ENCODE results near the gene TOR4A.

The TOR4A gene

DNA sequence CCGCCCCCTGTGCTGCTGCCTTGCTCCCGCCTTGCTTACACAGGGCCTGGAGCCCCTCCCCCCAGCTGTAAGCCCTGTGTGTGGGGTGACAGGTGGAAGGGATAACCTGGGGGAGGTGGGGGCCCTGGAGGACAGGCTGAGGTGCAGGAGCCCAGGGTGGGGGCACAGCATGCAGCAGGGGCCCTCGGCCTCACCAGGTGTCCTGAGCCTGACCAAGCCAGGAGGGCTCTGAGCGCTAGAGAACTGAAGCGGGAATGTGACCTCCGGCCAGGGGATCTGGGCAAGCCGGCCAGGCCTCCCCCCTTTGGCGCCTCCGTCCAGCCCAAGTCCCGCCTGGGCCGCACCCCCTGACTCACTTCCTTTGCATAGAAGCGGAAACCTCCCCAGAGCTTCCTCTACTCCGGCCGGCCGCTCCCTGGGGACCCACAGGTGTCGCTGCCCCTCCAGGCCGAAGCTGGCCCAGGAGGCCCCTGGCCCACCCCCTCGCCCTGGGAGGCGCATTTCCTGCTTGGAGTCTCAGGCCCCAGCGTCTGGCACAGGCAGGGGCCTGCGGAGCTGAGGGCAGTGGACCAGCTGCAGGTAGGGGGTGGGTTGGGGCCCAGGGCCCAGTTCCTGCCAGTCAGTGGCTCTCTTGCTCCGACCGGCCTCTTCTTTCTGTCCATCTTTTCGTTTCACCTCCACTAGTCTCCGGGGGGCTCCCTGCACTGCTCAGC is at the start of gene TOR4A:
Gene TOR4A, plus strand, starts transcription at position 398 of the 713 bp plus-strand sequence. CDS start 964 bp downstream, outside the sequence.
- DNase-seq: peak; percentile 65

DNA sequence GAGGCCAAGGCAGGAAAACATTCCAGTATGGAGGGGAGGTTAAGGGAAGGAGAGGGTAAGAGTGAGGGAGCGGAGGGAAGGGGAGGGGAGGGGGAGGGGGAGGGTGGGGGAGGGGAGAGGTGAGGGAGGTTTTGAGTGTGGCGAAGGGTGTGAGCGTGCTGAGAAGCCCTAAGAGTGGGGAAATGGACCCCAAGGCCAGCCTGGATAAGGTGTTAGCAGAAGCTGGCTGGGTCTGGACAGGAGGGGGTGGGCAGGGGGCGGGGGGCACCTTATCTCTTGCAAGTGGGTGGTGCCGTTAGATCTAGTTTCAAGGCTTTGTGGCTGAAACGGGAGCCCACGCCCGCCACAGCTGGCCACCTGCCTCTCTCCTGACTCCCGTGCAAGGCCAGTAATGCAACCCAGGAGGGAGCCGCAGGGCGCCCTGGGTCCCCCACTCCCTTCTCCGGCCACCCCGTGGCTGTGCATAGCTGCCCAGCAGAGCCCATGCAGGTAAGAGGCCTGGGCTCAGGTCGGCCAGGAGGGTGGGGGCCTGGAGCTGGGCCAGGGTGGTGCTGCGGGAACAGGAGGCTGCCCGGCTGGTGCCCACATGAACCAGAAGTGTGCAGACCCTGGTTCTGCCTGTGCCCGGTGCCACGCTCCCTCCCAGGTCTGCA is 49.5 kb upstream of the TOR4A start:
- no peak for DNase-seq

DNA sequence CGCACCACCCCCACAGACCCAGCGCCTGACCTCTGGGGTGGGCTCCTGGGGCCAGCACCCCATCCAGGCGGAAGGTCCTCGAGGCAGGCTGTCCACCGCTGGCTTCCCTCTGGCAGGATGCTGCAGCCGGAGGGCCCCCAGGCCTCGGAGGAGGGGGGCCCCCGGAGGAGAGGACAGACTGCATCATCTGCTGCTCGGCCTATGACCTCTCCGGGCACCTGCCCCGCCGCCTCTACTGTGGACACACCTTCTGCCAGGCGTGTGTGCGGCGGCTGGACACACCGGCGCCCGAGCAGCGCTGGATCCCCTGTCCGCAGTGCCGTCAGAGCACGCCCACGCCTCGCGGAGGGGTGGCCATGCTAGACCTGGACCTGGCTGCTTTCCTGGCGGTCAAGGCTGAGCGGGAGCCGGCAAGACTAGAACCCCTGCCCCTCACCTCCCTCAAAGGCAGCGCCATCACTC is 49.0 kb upstream of the TOR4A start:
- DNase-seq: no peak

DNA sequence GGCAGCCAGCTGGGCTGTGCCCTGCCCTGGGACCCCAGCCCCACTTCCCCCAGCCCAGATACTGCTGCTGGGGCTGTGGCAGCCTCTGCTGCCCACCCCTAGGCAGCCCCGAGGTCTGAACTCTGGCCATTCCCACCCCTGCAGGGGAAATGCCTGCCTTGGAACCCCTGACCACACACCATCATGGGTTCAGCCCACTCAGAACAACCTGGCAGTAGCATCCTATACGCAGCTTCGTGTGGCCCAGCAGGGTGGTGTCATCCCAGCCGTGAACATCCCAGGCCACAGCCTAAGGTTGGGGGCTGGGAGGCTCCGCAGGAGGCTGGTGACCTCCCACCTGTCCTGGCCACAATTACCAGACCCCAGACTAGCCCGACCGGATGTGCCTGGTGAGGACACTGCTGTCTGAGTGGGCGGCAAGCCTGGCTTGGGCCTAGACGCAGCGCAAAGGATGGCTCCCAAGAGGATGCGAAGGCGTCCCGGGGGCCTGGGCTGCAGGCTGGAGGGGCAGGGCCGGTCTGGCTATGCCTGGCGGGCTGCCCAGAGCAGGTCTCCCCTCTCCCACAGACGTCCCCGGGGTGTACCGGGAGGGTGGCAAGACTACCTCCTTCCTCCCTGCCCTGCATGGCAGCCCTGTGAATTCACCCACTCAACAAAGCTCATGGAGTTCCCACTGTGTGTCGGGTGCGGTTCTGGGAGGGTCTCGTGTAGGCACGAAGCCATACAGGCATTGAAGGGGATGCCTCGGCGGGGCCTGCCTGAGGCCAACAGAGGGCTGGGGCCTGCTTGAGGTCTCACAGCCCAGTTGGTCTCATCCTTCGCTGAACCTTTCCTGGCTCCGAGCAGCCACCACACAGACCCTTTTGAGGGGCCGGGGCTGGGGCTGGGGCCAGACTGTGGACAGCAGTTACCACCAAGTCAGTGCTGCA is 48.3 kb upstream of the TOR4A start:
- DNase-seq: no peak

DNA sequence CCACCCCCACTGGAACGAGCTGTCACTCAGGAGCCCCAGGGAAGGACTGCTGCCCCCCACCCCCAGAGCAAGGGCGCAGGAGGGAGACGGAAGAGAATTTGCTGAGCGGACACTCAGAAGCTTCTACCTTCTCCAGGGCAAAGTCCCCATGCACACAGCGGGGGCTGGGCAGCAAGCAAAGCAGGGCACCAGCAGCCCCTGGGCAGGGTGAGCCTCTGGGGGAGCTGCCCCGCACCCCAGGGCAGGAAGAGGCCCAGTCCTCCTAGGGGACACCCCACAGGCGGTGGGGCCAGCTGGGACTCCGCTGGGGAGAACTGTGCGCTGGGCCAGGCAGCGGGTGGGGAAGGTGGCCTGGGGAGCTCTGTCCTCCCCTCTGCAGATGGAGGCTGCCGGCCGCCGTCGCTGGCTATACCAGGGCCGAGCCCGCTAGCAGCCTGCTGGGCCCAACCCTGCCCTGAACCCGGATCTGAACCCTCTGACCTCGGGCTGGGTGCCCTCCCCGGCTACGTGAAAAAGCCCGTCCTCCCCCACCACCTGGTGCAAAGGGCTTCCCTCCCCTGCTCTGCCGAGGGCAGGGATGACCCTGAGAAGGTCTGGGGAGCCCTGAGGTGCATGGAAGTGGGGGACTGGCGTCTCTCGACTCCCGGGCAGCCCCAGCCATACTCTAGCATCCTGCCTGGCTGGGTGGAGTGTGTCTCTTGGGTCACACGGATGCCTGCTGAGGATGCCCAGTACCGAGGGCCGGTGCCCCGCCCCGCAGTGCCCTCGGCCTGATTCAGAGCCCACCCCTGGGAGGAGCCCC is 47.4 kb upstream of the TOR4A start:
- no peak for DNase-seq

DNA sequence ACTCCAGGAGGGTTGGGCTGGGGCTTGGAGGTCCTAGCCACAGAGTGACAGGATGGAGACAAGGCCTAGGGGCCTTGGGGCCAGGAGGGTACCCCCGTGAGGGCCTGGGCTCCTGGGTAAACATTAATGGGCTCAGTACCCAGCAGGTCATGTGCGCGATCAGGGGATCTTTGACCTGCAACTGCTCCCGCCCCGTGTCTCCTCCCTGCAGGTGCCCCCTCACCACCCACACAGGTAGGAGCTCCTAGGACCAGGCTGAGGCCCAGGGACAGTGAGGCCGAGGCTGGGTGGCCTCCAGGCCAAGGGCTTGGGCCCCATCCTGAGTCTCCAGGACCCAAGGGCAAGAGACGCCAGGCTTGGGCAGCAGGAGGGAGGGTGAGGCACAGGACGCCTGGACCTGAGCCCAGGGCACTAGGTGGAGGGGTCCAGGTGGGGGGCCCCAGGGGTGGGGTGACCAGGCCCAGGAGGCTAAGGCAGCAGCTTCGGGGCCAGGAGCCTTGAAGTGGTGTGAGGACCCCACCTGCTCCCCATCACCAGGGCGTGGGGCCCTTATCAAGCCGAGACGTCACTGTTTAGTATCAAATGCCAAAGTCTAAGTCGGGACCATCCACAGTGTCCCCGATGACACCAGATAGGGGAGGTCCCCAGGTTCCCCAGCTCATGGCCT is 46.7 kb upstream of the TOR4A start, which contains the start of gene SLC34A3:
Gene SLC34A3, plus strand, starts transcription at position 197 of the 667 bp plus-strand sequence. CDS start 802 bp downstream, outside the sequence.
- no peak for DNase-seq

DNA sequence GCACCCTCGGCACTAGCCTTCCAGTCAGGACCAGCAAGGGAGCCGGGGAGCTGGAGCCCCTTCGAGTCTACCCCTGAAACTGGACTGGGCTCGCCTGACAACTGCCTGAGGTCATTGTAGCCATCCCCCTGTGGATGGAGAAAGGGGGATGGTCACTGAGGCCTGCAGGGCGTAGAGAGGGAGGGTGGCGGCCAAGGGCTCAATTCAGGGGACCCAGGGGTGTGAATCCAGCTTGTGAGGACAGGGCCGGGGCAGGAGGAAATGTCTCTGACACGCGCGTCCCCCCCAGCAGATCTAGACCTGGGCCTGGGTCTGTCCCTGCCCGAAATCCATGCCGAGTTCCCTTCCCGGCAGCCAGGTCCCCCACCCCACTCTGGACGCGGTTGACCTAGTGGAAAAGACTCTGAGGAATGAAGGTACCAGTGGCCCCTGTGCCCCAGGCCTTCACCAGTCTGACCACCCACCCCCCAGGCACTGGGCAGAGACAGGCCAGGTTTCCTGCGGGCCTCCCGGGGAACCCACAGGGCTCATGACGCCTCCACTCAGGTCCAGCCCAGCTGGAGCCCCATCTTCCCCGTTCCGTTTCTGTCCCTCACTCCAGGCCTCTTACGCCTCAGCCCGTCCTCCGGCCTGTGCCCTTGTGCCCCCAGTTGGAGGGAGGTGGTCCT is 46.0 kb upstream of the TOR4A start:
- DNase-seq: no peak

DNA sequence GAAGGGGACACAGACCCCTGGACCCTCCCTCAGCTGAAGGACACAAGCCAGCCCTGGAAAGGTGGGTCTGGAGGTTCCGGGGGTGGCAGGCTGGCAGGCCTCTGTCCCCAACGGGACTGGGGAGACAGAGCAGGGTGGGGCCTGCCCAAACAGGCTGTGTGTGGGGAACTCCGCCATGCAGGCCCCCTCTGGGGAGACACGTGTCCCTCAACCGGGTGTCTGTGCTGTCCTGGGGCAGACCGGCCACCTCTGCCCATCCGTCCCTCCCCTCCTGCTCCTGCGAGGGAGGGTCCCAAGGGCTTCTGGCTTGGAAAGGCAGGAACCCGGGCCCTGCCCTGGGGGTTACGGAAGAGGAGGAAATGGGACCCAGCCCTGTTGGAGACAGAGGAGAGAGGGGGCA is 45.4 kb upstream of the TOR4A start:
- no peak for DNase-seq

DNA sequence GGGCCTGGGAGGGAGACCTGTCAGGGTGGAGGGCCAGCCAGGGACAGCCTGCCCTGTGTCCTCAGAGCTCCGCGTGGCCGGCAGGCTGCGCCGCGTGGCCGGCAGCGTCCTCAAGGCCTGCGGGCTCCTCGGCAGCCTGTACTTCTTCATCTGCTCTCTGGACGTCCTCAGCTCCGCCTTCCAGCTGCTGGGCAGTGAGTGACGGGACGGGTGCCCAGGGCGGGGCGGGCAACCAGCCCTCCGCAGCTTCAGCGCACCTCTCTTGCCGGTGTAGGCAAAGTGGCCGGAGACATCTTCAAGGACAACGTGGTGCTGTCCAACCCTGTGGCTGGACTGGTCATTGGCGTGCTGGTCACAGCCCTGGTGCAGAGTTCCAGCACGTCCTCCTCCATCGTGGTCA is 45.0 kb upstream of the TOR4A start:
- no peak for DNase-seq

DNA sequence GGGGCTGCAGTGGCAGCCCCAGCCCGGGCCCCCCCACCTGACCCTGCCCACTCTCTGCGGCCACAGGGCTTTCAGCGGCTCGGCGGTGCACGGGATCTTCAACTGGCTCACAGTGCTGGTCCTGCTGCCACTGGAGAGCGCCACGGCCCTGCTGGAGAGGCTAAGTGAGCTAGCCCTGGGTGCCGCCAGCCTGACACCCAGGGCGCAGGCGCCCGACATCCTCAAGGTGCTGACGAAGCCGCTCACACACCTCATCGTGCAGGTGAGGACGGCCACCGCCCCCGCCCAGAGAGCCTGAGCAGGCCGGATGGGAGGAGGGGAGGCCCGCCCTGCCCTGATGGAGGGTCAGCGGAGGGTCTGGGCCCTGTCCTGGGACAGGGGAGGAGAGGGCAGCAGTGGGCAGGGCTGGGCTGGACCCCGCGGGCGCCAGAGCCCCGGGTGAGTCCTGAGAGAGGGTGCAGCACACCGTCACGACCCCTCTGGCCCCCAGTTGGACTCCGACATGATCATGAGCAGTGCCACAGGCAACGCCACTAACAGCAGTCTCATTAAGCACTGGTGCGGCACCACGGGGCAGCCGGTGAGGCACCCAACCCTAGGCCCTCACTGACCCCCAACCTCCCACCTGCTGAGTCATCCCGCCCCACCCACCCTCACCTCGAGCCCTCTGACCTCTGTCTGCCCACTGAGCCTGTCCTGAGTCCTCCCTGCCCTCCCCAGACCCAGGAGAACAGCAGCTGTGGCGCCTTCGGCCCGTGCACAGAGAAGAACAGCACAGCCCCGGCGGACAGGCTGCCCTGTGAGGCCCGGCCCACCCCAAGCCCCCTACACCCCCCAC is 44.2 kb upstream of the TOR4A start:
- DNase-seq: no peak

DNA sequence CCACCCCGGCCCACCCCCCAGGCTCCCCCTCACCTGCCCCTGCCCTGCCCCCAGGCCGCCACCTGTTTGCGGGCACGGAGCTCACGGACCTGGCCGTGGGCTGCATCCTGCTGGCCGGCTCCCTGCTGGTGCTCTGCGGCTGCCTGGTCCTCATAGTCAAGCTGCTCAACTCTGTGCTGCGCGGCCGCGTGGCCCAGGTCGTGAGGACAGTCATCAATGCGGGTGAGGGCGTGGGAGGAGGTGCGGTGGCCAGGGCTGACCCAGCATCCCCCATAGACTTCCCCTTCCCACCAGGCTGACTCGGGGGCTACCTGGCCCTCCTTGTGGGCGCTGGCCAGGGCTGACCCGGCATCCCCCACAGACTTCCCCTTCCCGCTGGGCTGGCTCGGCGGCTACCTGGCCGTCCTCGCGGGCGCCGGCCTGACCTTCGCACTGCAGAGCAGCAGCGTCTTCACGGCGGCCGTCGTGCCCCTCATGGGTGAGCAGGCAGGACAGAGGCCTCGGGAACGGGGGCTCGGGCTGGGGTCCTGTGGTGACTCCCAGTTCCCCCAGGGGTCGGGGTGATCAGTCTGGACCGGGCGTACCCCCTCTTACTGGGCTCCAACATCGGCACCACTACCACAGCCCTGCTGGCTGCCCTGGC is 43.4 kb upstream of the TOR4A start:
- DNase-seq: no peak

DNA sequence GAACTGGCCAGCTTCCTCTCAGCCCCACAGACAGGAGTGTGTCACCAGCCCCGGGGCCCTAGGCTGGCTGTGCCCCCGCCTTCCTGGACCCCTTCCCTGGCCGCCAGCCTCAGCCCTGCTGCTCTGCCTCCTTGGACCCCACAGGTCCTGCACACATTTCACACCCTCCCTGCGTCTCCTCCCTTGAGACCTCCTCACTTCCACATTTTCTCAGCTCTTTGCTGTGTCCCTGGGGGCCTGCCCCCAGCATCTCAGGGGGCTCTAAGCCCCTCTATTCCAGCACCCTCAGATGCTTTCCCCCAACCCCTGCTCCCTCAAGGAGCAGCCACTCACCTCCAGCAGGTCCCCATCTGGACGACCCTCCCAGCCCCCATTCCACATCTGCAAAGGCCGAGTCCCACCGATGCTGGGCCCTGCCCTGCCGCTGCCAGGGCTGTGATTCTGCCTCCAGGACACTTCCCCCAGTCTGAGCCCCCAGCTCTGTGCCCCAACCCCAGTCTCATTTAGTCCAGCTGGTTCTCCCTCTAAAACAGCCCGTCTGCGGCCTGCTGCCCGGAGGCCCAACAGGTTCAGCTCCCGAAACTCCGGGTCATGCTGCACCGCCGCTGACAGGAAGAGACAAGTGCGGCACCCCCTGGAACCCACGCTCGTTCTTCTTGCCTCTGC is 42.6 kb upstream of the TOR4A start:
- DNase-seq: no peak

DNA sequence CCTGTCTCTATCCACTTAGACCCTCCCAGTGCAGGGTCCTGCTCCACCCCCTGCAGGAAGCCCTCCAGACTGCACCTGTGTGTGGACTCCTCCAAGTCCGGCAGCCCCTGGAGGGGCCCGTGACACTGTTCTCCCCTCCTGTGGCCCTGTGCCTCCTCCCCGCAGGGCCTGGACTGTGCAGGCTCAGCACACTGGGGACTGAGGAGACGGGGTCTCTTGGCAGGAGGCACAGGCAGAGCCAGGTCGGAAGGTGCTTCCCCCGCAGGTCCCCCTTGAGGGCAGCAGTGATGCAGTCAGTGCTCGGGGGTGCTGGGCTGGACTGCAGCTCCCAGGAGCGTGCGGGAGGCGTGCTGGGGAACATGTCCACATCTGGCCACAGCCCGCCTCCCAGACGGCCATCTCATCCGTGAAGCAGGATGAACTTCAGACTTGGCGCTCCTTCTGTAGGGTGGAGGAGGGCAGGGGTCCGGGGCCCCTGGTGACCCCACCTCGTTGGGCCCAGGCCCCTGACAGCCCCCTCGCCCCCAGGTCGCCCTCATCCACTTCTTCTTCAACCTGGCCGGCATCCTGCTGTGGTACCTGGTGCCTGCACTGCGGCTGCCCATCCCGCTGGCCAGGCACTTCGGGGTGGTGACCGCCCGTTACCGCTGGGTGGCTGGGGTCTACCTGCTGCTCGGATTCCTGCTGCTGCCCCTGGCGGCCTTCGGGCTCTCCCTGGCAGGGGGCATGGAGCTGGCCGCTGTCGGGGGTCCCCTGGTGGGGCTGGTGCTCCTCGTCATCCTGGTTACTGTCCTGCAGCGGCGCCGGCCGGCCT is 41.9 kb upstream of the TOR4A start:
- DNase-seq: no peak

DNA sequence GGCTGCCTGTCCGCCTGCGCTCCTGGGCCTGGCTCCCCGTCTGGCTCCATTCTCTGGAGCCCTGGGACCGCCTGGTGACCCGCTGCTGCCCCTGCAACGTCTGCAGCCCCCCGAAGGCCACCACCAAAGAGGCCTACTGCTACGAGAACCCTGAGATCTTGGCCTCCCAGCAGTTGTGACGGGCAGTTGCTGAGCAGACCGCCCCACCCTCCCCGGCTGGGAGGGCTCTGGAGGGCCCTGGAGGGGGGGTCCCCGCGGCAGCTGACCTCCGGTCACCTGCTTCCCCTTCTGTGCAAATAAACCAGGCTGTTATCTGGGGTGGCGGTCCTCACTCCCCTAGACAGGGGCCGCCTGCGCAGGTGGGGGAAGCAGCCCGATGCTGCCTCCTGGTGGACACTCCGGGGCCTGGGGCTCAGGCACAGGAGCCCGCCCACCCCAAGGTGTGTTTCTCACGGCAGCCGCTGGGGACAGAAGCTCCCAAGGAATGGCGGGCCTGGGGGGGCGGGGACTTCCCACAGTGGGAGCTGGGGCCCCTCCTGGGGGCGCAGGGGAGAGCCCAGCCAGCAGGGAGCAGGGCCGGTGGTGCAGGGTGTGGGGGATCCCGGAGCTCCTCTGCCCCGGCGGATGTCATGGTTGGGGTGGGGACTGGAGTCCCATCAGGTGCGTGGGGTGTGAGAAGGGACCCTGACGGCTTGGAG is 41.1 kb upstream of the TOR4A start:
- peak; percentile 73 for DNase-seq

DNA sequence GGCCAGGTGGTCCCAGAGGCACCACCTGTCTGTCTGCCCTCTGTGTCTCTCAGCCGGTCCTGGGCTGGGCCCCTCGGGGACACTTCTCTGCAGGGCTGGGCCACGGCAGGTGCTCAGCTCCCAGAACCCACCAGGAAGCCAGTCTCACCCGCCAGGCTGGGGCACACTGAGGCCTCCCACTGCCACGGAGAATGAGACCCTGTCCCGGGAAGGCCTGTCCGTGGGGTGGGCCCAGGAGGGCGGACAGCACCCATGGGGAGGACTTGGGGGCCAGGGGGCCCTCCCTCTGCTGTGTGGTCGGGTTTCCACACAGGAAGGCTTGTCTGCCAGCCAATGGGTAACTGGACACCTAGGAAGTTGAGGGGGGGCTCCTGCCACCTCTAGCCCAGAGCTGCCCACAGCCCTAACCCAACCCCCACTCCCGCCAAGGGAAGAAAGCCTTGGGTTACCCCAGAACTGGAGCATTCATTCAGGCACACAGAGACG is 40.5 kb upstream of the TOR4A start:
- no peak for DNase-seq

DNA sequence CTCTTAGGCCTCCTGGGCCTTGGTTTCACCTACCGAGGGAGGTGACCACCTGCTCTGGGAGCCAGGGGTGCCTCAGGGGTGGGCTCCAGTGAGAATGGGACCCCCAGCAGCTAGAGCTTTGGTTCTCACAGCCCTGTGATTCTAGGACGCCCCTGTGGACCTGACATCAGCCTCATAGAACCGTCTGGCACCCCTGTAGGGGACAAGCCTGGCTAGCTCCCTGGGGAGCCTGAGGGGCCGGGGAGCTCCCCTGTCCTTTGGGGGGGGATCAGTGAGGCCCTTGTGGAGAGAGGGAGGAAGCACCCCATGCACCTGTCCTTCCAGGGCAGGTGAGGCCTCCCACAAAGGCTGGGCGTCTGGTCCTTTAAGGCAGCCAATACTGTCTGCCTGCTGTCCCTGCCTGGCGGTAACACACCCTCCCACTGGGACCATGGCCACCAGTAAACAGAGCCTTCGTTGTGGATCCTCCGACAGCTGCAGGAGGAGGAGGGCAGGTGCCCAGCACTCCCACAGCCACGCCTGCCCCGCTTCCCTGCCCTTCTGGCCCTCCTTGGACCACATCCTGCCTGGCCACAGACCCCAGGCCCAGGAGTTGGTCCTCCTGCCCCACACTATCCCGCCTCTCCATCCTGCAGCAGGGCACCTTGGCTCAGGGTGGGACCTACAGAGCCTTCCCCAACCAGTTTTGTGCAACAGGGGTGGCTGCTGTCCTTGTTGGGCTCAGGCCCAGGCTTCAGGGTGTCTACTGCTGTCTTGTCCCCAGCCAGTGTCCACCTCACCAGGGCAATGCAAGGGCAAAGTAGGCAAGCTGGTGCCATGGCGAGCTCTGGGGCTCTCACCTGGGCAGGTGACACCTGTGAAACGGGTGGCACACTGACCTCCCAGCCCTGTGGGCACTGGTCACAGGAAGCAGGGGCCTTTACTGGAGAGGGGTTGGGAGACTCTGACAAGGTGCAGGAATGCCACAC is 39.5 kb upstream of the TOR4A start:
- no peak for DNase-seq
